Muscle layer of colon (tissue), 2 donors: ENCODE results near the gene USH2A.

Source experiments
- H3K27ac ChIP-seq: one replicate; pipeline ENCODE4 v1.7.0; 2013; ENCODE audit warnings: low read depth, mild to moderate bottlenecking, low read length, moderate library complexity
- H3K27me3 ChIP-seq, 2 donors: one replicate each; pipeline ENCODE4 v1.7.0; 2013; ENCODE audit warnings: low read length in 2 of 2, mild to moderate bottlenecking in 2 of 2; ENCODE audit not compliant: insufficient read depth in 2 of 2, control insufficient read depth in 1 of 2
- H3K36me3 ChIP-seq: one replicate; pipeline ENCODE4 v1.7.0; 2013; ENCODE audit warnings: mild to moderate bottlenecking, low read length; ENCODE audit not compliant: insufficient read depth
- H3K4me1 ChIP-seq: one replicate; pipeline ENCODE4 v1.7.0; 2013; ENCODE audit warnings: mild to moderate bottlenecking, low read length; ENCODE audit not compliant: insufficient read depth
- H3K4me3 ChIP-seq, 2 donors: one replicate each; pipeline ENCODE4 v1.7.0; 2013; ENCODE audit warnings: low read length in 2 of 2, low read depth in 1 of 2, mild to moderate bottlenecking in 1 of 2, moderate library complexity in 1 of 2
- H3K9ac ChIP-seq: one replicate; pipeline ENCODE4 v1.7.0; 2013; ENCODE audit warnings: low read length
- H3K9me3 ChIP-seq: one replicate; pipeline ENCODE4 v1.7.0; 2013; ENCODE audit warnings: mild to moderate bottlenecking, low read length
- donor health status: abdominal sarcoma.
- donor health status: Adenocarcinoma of cecum.

USH2A gene

GRCh38 chr1:215905493-215906115 lies 517.6 kb downstream of the USH2A start:
- no peak overlapping the region for H3K4me3 ChIP-seq
- no peaks in the 10 kb centered on the region for H3K27me3 ChIP-seq
- H3K4me1 ChIP-seq: no peaks in the 10 kb centered on the region
- H3K27ac ChIP-seq: no peak overlapping the region
- H3K9me3 ChIP-seq: no peaks in the 10 kb centered on the region
- no peak overlapping the region for H3K9ac ChIP-seq
- H3K36me3 ChIP-seq: no peaks in the 10 kb centered on the region

GRCh38 chr1:215900684-215901083 lies 522.6 kb downstream of the USH2A start:
- Histone ChIP-seq H3K27ac (no peak overlapping the region), H3K36me3 (no peaks in the 10 kb centered on the region), H3K4me3 (no peak overlapping the region), H3K27me3 (no peaks in the 10 kb centered on the region), H3K4me1 (no peaks in the 10 kb centered on the region), H3K9ac (no peak overlapping the region), H3K9me3 (no peaks in the 10 kb centered on the region)

- Histone ChIP-seq H3K36me3 (no peaks in the 10 kb centered on the region), H3K4me1 (no peaks in the 10 kb centered on the region)
These were observed 523.3 kb downstream of the USH2A start for GRCh38 chr1:215899901-215900300.

GRCh38 chr1:215895893-215896292 lies 527.4 kb downstream of the USH2A start:
- no peaks in the 10 kb centered on the region for H3K27me3 ChIP-seq

More at GRCh38 chr1:215899901-215900300, 523.3 kb downstream of the USH2A start:
- H3K27me3 ChIP-seq: no peaks in the 10 kb centered on the region
- H3K9ac ChIP-seq: no peak overlapping the region
- H3K27ac ChIP-seq: no peak overlapping the region
- no peaks in the 10 kb centered on the region for H3K9me3 ChIP-seq
- H3K4me3 ChIP-seq: no peak overlapping the region

GRCh38 chr1:215895276-215895675 lies 528.0 kb downstream of the USH2A start:
- no peaks in the 10 kb centered on the region for H3K36me3 ChIP-seq
- H3K9ac ChIP-seq: no peak overlapping the region
- no peaks in the 10 kb centered on the region for H3K27me3 ChIP-seq
- H3K9me3 ChIP-seq: no peaks in the 10 kb centered on the region
- no peaks in the 10 kb centered on the region for H3K4me1 ChIP-seq
- no peak overlapping the region for H3K4me3 ChIP-seq
- H3K27ac ChIP-seq: no peak overlapping the region

More at GRCh38 chr1:215895893-215896292, 527.4 kb downstream of the USH2A start:
- Histone ChIP-seq H3K4me3 (no peak overlapping the region), H3K9ac (no peak overlapping the region), H3K36me3 (no peaks in the 10 kb centered on the region), H3K9me3 (no peaks in the 10 kb centered on the region), H3K27ac (no peak overlapping the region), H3K4me1 (no peaks in the 10 kb centered on the region)

GRCh38 chr1:215894617-215895016 lies 528.6 kb downstream of the USH2A start:
- Histone ChIP-seq H3K4me3 (no peak overlapping the region), H3K9ac (no peak overlapping the region), H3K27me3 (no peaks in the 10 kb centered on the region), H3K27ac (no peak overlapping the region), H3K36me3 (no peaks in the 10 kb centered on the region), H3K4me1 (no peaks in the 10 kb centered on the region), H3K9me3 (no peaks in the 10 kb centered on the region)

GRCh38 chr1:215891266-215892057 lies 531.8 kb downstream of the USH2A start:
- Histone ChIP-seq H3K4me1 (no peaks in the 10 kb centered on the region), H3K9me3 (no peaks in the 10 kb centered on the region), H3K27ac (no peak overlapping the region), H3K9ac (no peak overlapping the region), H3K27me3 (no peaks in the 10 kb centered on the region), H3K36me3 (no peaks in the 10 kb centered on the region), H3K4me3 (no peak overlapping the region)

GRCh38 chr1:215890438-215890837 lies 532.8 kb downstream of the USH2A start:
- no peaks in the 10 kb centered on the region for H3K4me1 ChIP-seq
- H3K4me3 ChIP-seq: no peak overlapping the region
- H3K36me3 ChIP-seq: no peaks in the 10 kb centered on the region
- no peak overlapping the region for H3K9ac ChIP-seq
- H3K27me3 ChIP-seq: no peaks in the 10 kb centered on the region
- no peak overlapping the region for H3K27ac ChIP-seq
- H3K9me3 ChIP-seq: no peaks in the 10 kb centered on the region

- H3K4me1 ChIP-seq: no peaks in the 10 kb centered on the region
- no peak overlapping the region for H3K9ac ChIP-seq
- no peak overlapping the region for H3K27ac ChIP-seq
These were observed 533.4 kb downstream of the USH2A start for GRCh38 chr1:215889871-215890270.

GRCh38 chr1:215888159-215888558 lies 535.1 kb downstream of the USH2A start:
- Histone ChIP-seq H3K36me3 (no peaks in the 10 kb centered on the region), H3K27me3 (no peaks in the 10 kb centered on the region), H3K4me1 (no peaks in the 10 kb centered on the region), H3K9ac (no peak overlapping the region), H3K27ac (no peak overlapping the region), H3K9me3 (no peaks in the 10 kb centered on the region), H3K4me3 (no peak overlapping the region)

More at GRCh38 chr1:215889871-215890270, 533.4 kb downstream of the USH2A start:
- Histone ChIP-seq H3K27me3 (no peaks in the 10 kb centered on the region), H3K9me3 (no peaks in the 10 kb centered on the region), H3K4me3 (no peak overlapping the region), H3K36me3 (no peaks in the 10 kb centered on the region)

- Histone ChIP-seq H3K27me3 (no peaks in the 10 kb centered on the region), H3K4me1 (no peaks in the 10 kb centered on the region), H3K4me3 (no peak overlapping the region), H3K9me3 (no peaks in the 10 kb centered on the region), H3K27ac (no peak overlapping the region), H3K36me3 (no peaks in the 10 kb centered on the region), H3K9ac (no peak overlapping the region)
These were observed 535.6 kb downstream of the USH2A start for GRCh38 chr1:215887627-215888026.

- Histone ChIP-seq H3K27me3 (no peaks in the 10 kb centered on the region), H3K4me1 (no peaks in the 10 kb centered on the region), H3K9ac (no peak overlapping the region), H3K4me3 (no peak overlapping the region), H3K27ac (no peak overlapping the region), H3K9me3 (no peaks in the 10 kb centered on the region), H3K36me3 (no peaks in the 10 kb centered on the region)
These were observed 540.2 kb downstream of the USH2A start for GRCh38 chr1:215883004-215883403.
